Skin epidermis (tissue), 12 donors: ENCODE data around the gene DEF6.
A peak's percentile ranks its signal among the peaks of the same experiment; 100 is the strongest.
"Not testable (repeated sequence)": the region's sequence is repeated elsewhere in the genome, so short reads cannot be mapped to it uniquely, and the experiment has no call there.

Experiments
- H3K27ac ChIP-seq, 21 experiments: fragments of 200-600 bp; sonication (generic) in 11 of 21; one replicate each; pipeline ENCODE4 v1.5.0; 2020; ENCODE audit warnings: mild to moderate bottlenecking in 3 of 21, inconsistent platforms in 2 of 21, moderate library complexity in 2 of 21
- H3K4me3 ChIP-seq, 7 experiments: fragments of 200-600 bp; sonication (generic) in 2 of 7; one replicate each; pipeline ENCODE4 v1.5.0; 2020; ENCODE audit warnings: inconsistent platforms in 2 of 7, mild to moderate bottlenecking in 2 of 7, moderate library complexity in 1 of 7

The DEF6 gene

DNA sequence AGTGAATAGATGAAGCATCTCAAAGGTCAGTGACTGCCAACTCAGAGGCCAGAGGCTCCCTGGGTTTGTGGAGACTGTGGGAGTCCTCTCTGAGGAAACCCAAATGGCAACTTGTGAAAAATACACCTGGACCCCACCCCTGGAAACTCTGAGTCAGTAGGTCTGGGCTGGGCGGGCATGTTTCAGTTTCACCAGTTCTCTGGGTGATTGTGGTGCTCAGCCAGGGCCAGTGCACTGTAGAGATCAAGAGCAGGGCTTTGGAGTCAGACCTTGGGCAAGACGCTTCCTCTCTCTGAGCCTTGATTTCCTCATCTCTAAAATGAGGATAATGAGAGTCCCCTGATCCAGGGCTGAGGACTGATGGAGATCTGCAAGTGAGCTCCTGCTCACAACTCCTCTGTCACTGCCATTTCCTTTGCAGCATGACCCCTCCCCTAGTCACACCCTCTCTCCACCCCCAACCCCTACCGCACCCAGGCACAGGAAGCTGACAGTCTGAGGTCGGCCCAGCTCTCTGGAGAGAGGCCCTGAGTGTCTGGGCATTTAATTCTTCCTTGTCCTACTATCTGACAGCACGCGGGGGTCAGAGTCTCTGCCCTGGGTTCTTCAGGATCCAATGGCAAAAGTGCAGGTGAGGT, 5.1 kb downstream of the DEF6 start:
- Histone ChIP-seq H3K27ac (peak overlapping the region in 20 of 21 experiments; percentile 22 to 99 (median 75)), H3K4me3 (peak overlapping the region in 4 of 7 experiments; percentile 2 to 15 (median 9))

DNA sequence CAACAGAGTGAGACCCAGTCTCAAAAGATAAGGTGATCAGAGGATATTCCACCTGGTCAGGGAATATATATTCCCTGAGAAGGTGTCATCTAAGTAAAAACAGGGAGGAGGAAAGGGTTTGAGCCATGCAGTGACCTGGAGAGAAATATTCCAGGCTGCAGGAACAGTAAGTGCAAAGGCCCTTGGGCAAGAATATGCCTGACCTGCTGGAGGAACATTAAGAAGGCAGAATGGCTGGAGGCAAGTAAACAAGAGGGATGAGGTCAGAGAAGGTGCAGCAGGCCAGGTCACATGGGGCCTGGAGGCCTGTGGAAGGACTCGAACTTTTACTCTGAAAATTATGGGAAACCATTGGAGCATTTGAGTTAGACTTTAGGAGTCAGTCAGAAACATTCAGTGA, 6.7 kb downstream of the DEF6 start:
- peak overlapping the region in 7 of 21 experiments; percentile 31 to 99 (median 96) for H3K27ac ChIP-seq
- no peak overlapping the region for H3K4me3 ChIP-seq

- H3K4me3 ChIP-seq = no peak overlapping the region
Measured at GRCh38 chr6:35305117-35305516, 7.5 kb downstream of the DEF6 start.

DNA sequence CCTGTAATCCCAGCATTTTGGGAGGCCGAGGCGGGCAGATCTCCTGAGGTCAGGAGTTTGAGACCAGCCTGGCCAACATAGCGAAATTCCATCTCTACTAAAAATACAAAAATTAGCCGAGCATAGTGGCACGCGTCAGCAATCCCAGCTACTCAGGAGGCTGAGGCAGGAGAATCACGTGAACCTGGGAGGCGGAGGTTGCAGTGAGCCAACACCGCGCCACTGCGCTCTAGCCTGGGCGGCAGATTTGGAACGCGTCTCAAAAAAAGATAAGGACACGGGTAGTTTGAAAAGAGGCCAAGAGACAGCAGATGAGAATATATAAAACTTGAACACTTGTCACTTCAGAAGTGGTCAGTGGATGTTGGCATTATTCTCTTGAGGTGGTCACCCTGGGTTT, 9.5 kb downstream of the DEF6 start:
- not testable (repeated sequence) for H3K4me3 ChIP-seq
- peak overlapping the region in 1 of 21 experiments; percentile 12 for H3K27ac ChIP-seq

More at GRCh38 chr6:35305117-35305516, 7.5 kb downstream of the DEF6 start:
- H3K27ac ChIP-seq = peak overlapping the region in 2 of 21 experiments; percentile 17 to 97

DNA sequence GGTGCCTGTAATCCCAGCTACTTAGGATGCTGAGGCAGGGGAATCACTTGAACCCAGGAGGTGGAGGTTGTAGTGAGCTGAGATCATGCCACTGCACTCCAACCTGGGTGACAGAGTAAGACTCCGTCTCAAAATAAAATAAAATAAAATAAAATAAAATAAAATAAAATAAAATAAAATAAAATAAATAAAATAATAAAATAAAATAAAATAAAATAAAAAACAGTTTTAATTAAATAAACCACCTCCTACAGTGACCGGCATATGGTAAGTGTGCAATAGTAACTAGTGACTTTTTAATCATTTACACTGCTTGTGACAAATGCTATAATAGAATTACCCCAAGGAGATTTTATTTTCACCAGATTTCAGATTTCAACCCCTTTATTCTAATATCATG, 10.9 kb downstream of the DEF6 start:
- peak overlapping the region in 1 of 21 experiments; percentile 87 for H3K27ac ChIP-seq
- not testable (repeated sequence) for H3K4me3 ChIP-seq

GRCh38 chr6:35309611-35310264, 12.1 kb downstream of the DEF6 start:
- H3K27ac ChIP-seq = peak overlapping the region in 11 of 21 experiments; percentile 39 to 95 (median 79)

GRCh38 chr6:35310265-35310831, 12.7 kb downstream of the DEF6 start:
- Histone ChIP-seq H3K27ac (peak overlapping the region in 12 of 21 experiments; percentile 48 to 95 (median 81)), H3K4me3 (no peak overlapping the region)

More at GRCh38 chr6:35309611-35310264, 12.1 kb downstream of the DEF6 start:
- no peak overlapping the region for H3K4me3 ChIP-seq

DNA sequence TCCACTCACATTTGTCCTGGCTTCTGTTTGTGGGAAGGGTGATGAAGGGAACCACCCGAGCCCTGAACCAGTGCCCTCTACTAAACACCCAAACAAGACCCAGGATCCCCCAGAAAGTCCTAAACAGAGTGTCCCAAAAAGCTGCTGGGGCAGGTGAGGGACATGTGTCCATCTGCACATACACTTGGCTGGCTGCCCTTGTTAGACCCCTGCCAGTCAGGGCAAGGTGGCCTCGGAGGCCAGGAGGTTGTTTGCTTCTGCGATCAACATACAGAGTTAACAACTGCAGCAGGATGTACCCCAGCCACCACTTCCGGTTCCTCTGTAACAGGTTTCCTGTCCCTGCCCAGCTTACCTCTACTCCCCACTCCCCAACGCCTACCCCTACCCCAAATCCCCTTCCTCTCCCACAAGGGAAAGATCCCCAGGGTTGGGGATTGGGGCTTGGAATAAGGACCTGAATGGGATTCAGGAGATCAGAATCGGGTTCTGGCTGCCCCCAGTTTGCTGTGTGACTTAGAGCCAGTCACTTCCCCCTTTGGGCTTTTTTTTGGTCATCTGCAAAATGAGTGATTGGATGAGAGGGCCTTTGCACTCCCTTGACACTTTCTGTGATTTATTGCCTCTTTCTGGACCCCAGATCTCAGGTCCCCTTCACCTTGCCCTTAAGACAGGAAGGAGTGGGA, 13.9 kb downstream of the DEF6 start:
- Histone ChIP-seq H3K4me3 (no peak overlapping the region), H3K27ac (peak overlapping the region in 18 of 21 experiments; percentile 23 to 95 (median 70))

DNA sequence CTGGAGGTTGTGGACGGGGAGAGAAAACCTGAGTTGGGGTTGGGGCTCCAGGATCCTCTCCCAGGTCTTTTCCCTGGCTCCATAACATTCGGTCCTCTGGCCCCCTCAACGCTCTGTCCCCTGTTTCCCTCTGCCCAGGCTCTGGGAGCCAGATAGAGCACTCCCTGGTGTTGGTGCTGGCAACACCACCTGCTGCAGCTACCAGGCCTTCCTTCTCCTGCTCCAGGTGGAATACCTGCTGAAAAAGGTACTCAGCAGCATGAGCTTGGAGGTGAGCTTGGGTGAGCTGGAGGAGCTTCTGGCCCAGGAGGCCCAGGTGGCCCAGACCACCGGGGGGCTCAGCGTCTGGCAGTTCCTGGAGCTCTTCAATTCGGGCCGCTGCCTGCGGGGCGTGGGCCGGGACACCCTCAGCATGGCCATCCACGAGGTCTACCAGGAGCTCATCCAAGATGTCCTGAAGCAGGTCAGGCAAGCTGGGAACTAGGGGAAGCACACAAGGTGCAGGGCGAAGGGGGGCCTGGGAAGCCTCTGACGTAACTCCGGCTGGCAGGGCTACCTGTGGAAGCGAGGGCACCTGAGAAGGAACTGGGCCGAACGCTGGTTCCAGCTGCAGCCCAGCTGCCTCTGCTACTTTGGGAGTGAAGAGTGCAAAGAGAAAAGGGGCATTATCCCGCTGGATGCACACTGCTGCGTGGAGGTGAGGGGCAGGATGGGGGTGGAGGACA, 14.6 kb downstream of the DEF6 start:
- no peak overlapping the region for H3K4me3 ChIP-seq
- peak overlapping the region in 16 of 21 experiments; percentile 24 to 95 (median 70) for H3K27ac ChIP-seq

DNA sequence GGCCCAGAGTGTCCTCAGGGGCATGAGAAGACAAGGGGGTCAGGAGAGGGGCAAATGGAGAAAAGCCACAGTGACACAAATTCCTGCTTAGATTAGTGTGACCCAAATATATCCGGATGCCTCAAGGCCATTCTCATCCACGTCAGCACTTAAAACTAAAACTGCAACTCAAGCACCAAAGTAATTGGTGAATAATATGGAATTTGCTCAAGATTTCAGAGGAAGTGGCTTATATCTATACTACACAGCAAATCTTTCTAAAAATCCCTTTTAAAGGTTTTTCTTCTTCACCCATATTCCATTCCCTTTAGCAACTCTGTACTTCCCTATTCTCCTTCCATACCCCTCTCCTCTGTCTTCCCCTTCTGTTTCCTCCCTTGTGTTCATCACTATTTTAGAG, 15.2 kb downstream of the DEF6 start:
- no peak overlapping the region for H3K4me3 ChIP-seq
- H3K27ac ChIP-seq = peak overlapping the region in 9 of 21 experiments; percentile 59 to 95 (median 85)

- H3K4me3 ChIP-seq = peak overlapping the region; percentile 6 to 52 (median 33)
Measured at GRCh38 chr6:35317483-35318195, 20.0 kb downstream of the DEF6 start.

GRCh38 chr6:35318196-35319171, 20.9 kb downstream of the DEF6 start:
- peak overlapping the region in 3 of 21 experiments; percentile 3 to 40 (median 10) for H3K27ac ChIP-seq
- peak overlapping the region; percentile 6 to 52 (median 33) for H3K4me3 ChIP-seq

More at GRCh38 chr6:35317483-35318195, 20.0 kb downstream of the DEF6 start:
- H3K27ac ChIP-seq = peak overlapping the region in 1 of 21 experiments; percentile 3

GRCh38 chr6:35319346-35320030, 21.9 kb downstream of the DEF6 start:
- no peak overlapping the region for H3K27ac ChIP-seq
- no peak overlapping the region for H3K4me3 ChIP-seq

- Histone ChIP-seq H3K27ac (no peak overlapping the region), H3K4me3 (no peak overlapping the region)
Measured at GRCh38 chr6:35320031-35320410, 22.4 kb downstream of the DEF6 start.

- no peak overlapping the region for H3K27ac ChIP-seq
- H3K4me3 ChIP-seq = no peak overlapping the region
Measured at GRCh38 chr6:35321091-35321490, 23.5 kb downstream of the DEF6 start.

DNA sequence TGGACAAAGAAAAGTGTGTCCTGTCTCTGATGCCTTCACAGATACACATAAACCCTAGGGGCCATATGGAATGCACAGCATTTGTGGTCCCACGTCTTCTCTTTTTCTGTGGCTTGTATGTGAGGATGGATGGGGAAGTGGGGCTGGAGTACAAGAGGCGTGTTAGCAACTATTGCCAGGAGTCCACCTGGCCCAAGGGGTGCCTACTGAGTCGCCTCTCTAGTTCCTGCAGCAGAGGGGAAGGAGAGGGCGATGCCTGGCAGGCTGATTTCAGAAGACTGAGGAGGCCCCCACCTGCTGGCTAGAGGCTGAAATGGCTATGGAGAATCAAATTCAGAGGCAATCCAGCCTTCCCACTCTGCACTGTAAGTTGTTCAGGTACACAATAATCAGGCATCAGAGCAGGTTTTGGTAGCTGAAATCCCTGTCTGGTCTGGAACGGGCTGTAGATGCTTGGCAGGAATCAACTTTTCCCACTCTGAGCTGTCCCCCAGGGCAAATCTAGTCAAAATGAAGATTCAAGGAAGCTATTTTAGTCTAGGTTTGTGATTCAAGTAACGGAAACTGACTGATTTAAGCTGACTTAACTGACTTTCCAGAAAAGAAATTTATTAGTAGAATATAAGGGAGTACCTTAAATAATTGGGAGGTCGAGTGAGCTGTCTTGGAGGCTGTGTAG, 29.9 kb downstream of the DEF6 start:
- peak overlapping the region in 1 of 21 experiments; percentile 17 for H3K27ac ChIP-seq

More for the DNA sequence above, 29.9 kb downstream of the DEF6 start:
- H3K4me3 ChIP-seq = no peak overlapping the region
